Mesothelial cell of epicardium (in vitro differentiated cells): Measurements from ENCODE around the gene OSBPL6. TPM values are rescaled to one million over a fixed set of nuclear protein-coding genes. Genes with fewer than 3 reads are reported as not detected.

Experiments used
- DNase-seq, 2 experiments: peaks; one replicate each; pipeline ENCODE4 v3.0.0; 2021; ENCODE audit warnings: low spot score in 2 of 2; ENCODE audit not compliant: unreplicated experiment in 2 of 2
- H3K27ac Mint-ChIP-seq: 2 replicates; pipeline ENCODE4 v1.8.0; 2021; ENCODE audit warnings: mixed read lengths
- H3K27me3 Mint-ChIP-seq: 2 replicates; pipeline ENCODE4 v1.8.0; 2021; ENCODE audit warnings: low read depth, mixed read lengths
- H3K36me3 Mint-ChIP-seq: 2 replicates; pipeline ENCODE4 v1.8.0; 2021; ENCODE audit warnings: mixed read lengths
- H3K4me1 Mint-ChIP-seq: 2 replicates; pipeline ENCODE4 v1.8.0; 2021; ENCODE audit warnings: mixed read lengths
- H3K4me3 Mint-ChIP-seq: 2 replicates; pipeline ENCODE4 v1.8.0; 2021; ENCODE audit warnings: mild to moderate bottlenecking, moderate library complexity, mixed read lengths
- H3K9me3 Mint-ChIP-seq: 2 replicates; pipeline ENCODE4 v1.8.0; 2021; ENCODE audit warnings: mixed read lengths
- total RNA-seq: library from RNA; stranded (reverse); gene quantifications from 3 replicates; pipeline ENCODE4 v1.2.1, GENCODE V29; 2021
- TF ChIP-seq, protein P1 (sequence below): fragments of 200-600 bp; sonication (generic); IDR thresholded peaks from one replicate; pipeline ENCODE4 v1.5.0; 2021; ENCODE audit warnings: antibody characterized with exemption; ENCODE audit not compliant: unreplicated experiment

OSBPL6 gene
- total RNA-seq, 1 donor from 2014 or later = 2.8 TPM

DNA sequence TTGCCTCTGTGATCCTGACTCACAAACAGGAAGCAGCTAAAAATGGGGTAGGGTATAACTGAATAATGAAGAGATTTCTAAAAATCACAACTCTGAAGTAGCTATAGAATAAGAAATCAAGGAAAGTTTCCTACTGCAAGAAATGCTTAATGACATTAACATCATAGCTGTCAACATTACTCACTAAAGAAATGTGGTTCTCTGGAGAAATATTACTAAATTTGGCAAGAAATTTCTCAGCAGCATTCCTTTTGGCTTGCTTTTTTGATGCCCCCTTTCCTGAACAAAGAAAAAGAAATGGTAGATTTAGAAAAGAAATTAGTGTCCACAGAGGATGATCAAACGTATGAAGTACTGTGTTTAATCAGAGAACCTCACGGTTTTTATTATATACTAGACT lies 247.1 kb downstream of the OSBPL6 start:
- Mint-ChIP-seq H3K4me1 (peaks cover 2% of the 10 kb centered on the region), H3K36me3 (peaks cover 36% of the 10 kb centered on the region), H3K27ac (no peak overlapping the region), H3K27me3 (no peaks in the 10 kb centered on the region), H3K4me3 (no peak overlapping the region), H3K9me3 (no peaks in the 10 kb centered on the region)
- TF ChIP-seq, protein P1, sequence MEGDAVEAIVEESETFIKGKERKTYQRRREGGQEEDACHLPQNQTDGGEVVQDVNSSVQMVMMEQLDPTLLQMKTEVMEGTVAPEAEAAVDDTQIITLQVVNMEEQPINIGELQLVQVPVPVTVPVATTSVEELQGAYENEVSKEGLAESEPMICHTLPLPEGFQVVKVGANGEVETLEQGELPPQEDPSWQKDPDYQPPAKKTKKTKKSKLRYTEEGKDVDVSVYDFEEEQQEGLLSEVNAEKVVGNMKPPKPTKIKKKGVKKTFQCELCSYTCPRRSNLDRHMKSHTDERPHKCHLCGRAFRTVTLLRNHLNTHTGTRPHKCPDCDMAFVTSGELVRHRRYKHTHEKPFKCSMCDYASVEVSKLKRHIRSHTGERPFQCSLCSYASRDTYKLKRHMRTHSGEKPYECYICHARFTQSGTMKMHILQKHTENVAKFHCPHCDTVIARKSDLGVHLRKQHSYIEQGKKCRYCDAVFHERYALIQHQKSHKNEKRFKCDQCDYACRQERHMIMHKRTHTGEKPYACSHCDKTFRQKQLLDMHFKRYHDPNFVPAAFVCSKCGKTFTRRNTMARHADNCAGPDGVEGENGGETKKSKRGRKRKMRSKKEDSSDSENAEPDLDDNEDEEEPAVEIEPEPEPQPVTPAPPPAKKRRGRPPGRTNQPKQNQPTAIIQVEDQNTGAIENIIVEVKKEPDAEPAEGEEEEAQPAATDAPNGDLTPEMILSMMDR = no peak
- no peak for DNase-seq

DNA sequence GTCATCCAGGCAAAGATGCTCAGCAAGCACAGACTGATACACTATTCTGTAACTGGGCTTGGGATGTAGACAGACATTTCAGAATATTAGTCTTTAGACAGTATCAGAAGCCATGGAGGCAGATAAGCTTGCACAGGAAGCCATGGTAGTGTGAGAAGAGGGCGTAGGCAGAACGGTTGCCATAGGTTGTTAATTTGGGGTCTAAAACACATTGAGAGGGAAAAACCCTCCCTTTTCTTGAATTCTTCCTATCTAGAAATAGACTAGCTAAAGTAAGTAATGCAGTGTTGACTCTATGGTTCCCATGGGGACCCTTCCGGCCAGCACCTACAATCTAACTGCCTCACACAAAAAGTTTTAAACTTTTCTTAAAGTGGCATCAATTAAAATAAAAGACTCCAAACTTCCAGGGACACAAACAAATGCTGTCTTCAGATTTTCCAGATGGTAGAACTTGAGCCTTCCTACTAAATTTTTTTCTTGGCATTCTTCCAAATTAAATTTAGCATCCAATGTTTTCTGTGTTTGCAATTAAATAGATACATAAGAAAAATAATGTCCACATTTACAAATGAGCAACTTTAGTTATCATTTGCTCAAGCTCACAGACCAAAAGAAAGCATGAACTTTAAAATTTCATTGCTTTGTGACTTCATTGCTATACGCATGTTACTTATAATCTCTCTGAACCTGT lies 254.8 kb downstream of the OSBPL6 start:
- H3K36me3 Mint-ChIP-seq = peaks cover 28% of the 10 kb centered on the region
- peak overlapping the region; percentile 95 for H3K27ac Mint-ChIP-seq
- H3K9me3 Mint-ChIP-seq = no peaks in the 10 kb centered on the region
- peak overlapping the region; percentile 83 for H3K4me3 Mint-ChIP-seq
- TF ChIP-seq, protein P1 = no peak
- H3K4me1 Mint-ChIP-seq = peaks cover 35% of the 10 kb centered on the region
- H3K27me3 Mint-ChIP-seq = no peaks in the 10 kb centered on the region
- no peak for DNase-seq

DNA sequence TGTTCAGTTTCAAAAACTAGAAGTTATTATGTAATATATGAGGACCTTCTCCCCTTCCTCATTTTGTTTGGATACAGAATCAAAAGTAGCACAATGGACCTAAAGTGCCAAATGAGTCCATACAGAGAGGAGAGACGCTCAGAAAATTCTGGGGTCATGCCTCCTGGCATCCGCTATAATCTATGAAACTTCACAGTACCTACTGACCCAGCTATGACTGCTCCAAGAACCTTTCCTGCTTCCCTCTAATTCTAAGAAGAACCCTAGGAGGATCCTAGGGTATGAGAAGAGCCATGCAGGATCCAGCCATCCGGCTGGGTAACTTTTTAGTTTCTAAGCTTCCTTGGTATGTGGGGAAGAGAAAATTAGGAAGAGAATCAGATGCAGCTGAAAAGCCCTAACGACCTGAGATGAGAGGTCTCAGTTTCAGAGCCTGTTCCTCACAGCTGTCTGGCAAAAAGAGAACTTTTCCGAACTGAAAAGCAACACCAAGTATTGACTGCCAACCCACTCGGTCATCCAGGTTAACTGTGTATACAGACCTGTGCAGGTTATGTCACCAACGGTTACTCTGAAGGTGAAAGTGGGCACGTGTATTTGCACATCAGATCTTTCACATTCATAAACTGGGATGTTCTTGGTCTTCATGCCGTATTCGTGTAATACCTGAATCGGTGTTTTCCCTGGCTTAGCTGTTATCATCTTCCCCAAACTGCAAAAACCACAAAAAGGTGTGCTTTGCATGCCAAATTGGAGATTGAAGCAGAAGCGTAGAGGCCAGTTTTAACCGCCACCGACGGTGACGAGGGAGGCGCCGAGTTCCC lies 255.6 kb downstream of the OSBPL6 start:
- H3K27me3 Mint-ChIP-seq = no peaks in the 10 kb centered on the region
- peaks cover 35% of the 10 kb centered on the region for H3K4me1 Mint-ChIP-seq
- H3K4me3 Mint-ChIP-seq = peak overlapping the region; percentile 83
- H3K27ac Mint-ChIP-seq = peak overlapping the region; percentile 95
- peaks cover 5% of the 10 kb centered on the region for H3K9me3 Mint-ChIP-seq
- DNase-seq = no peak
- TF ChIP-seq, protein P1 = no peak
- H3K36me3 Mint-ChIP-seq = peaks cover 26% of the 10 kb centered on the region

DNA sequence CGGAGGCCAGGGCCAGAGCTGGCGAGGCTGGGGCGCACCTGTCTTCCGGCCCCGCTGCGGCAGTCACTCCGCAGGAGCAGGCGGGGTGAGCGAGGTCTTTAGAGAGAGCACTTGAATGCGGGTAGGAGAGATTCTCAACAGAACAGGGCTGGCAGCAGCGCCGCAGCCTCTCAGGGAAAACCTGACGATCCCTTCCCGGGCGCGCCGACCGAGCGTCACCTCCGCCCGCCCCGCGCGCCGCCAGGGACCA lies 256.1 kb downstream of the OSBPL6 start:
- H3K4me1 Mint-ChIP-seq = peaks cover 35% of the 10 kb centered on the region
- no peak for DNase-seq
- H3K27ac Mint-ChIP-seq = peak overlapping the region; percentile 95
- peaks cover 5% of the 10 kb centered on the region for H3K9me3 Mint-ChIP-seq
- H3K27me3 Mint-ChIP-seq = no peaks in the 10 kb centered on the region
- H3K36me3 Mint-ChIP-seq = peaks cover 21% of the 10 kb centered on the region
- peak overlapping the region; percentile 83 for H3K4me3 Mint-ChIP-seq
- TF ChIP-seq, protein P1 = no peak

DNA sequence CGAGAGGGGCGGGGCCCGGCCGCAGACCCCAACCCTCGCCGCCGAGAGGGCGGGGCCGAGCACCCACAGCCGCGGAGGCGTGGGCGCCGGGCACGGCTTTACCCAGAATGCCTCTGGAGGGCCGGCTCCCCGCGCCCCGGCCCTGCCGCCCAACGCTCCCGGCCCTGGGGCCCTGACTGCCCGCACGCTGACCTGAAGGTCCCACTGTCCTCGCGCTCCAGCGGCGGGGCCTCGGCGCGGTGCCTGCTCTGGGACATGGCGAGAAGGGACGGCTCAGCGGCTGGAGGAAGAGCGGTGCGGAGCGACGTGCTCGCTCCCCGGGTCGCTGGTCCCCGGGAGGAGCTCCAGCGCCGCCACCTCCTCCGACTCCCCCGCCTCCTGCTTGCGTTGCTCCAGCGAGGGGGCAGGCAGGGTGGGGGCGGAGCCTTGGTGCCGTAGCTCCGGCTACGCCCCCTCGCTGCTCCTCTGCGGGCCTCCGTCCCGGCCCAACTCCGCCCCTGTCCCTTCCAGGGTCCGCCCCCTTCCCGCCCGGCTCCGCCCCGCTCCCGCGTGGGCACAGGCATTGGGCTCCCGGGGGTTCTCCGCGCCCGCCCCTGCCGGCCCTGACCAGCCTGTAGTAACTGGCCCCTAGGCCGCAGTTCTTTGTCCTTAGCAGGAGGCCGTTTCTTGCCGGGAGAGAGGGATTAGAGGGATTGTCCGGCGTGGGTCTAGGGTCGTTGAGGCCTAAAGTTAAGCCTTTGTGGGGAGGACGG lies 256.6 kb downstream of the OSBPL6 start, which contains the start of the genes PJVK and PRKRA:
Gene PJVK (plus strand): TSS at position 605 of the 752 bp plus-strand sequence. CDS start 2,032 bp downstream, outside the sequence.
Gene PRKRA (minus strand): TSS at position 402 of the 752 bp plus-strand sequence. CDS start 145 bp downstream, at position 257.
- peak; percentile 98 to 99 for DNase-seq
- Mint-ChIP-seq H3K27ac (peak within 1 kb of the TSS; percentile 100), H3K9me3 (peaks cover 5% of the 10 kb centered on the region), H3K27me3 (no peaks in the 10 kb centered on the region), H3K4me3 (peak within 1 kb of the TSS; percentile 87), H3K4me1 (peaks cover 35% of the 10 kb centered on the region), H3K36me3 (peaks cover 21% of the 10 kb centered on the region)
- TF ChIP-seq, protein P1 = no peak
